ENCODE measurements around the gene TMEM132C. TPM values are rescaled to one million over a fixed set of nuclear protein-coding genes. Genes with fewer than 3 reads are reported as not detected.

Gene TMEM132C
- total and polyA plus RNA-seq, 2 of the 4 experiments (the other 2 are of a cell fraction) = not detected

GRCh38 chr12:128458301-128458974 lies 191.5 kb downstream of the TMEM132C start:
- no peak overlapping the region for H3K4ac ChIP-seq (ENCODE audit: low read depth, low read length)
- ChIA-PET POLR2A (ENCODE audit: unreplicated experiment) (no interaction called here), CTCF (no interaction called here)
- dilution Hi-C loops (cut with HindIII; ENCODE audit: low sequenced_read_pairs, unreplicated experiment) (no loop called here), in situ Hi-C loops (cut with MboI; ENCODE audit: low sequenced_read_pairs) (no loop called here), intact Hi-C loops (cut with micrococcal nuclease) (no loop called here)
- no peak for DNase-seq
- no peak overlapping the region for H2BK20ac ChIP-seq (ENCODE audit: low read depth, low read length)
- TF ChIP-seq RFX5 (IDR thresholded peaks at IDR 0.05; ENCODE audit: low read depth, low read length) (no peak), MXI1 (IDR thresholded peaks at IDR 0.05; ENCODE audit: borderline replicate concordance, low read depth, low read length) (no peak), SMC3 (IDR thresholded peaks at IDR 0.05; ENCODE audit: low read depth, low read length) (no peak), FOS (IDR thresholded peaks at IDR 0.05; ENCODE audit: low read depth, low read length) (no peak), CTCF (conservative IDR thresholded peaks at IDR 0.05; ENCODE audit: low read depth, low read length) (no peak), RAD21 (IDR thresholded peaks at IDR 0.05; ENCODE audit: low read length) (no peak), USF2 (IDR thresholded peaks at IDR 0.05; ENCODE audit: low read depth, low read length) (no peak), BHLHE40 (IDR thresholded peaks at IDR 0.05; ENCODE audit: low read depth, low read length) (no peak), NFE2L2 (IDR thresholded peaks at IDR 0.05; ENCODE audit: low read depth, low read length) (no peak), CEBPB (IDR thresholded peaks at IDR 0.05; ENCODE audit: low read depth, low read length) (no peak)
- H2BK120ac ChIP-seq (ENCODE audit: low read depth, low read length) = no peak overlapping the region
- H3K23ac ChIP-seq (ENCODE audit: low read depth, low read length) = no peak overlapping the region
- no peaks in the 10 kb centered on the region for H3K4me1 ChIP-seq (ENCODE audit: control insufficient read depth, insufficient read depth, low read length)
- no peak overlapping the region for H2AFZ ChIP-seq (replicated peaks; ENCODE audit: low read length, poor library complexity)
- no peaks in the 10 kb centered on the region for H3K36me3 ChIP-seq (ENCODE audit: control insufficient read depth, insufficient read depth, low read length)
- no peak overlapping the region for H3K14ac ChIP-seq (replicated peaks; ENCODE audit: low read depth, low read length)
- no peaks in the 10 kb centered on the region for H3K79me1 ChIP-seq (ENCODE audit: low read depth in 1 of 2, low read length in 2 of 2)
- WGBS, 2 experiments (ENCODE audit: extremely low coverage in 2 of 2, insufficient read length in 1 of 2) = no CpG with 5 or more reads among the region's 8 CpGs
- H4K91ac ChIP-seq (ENCODE audit: insufficient read depth, low read depth, low read length) = no peak overlapping the region
- no peaks in the 10 kb centered on the region for H3K9me1 ChIP-seq (ENCODE audit: insufficient read depth, low read length)
- no peak overlapping the region for H2BK15ac ChIP-seq (ENCODE audit: low read depth, low read length)
- ATAC-seq (ENCODE audit: low read depth) = no peak
- no peaks in the 10 kb centered on the region for H4K20me1 ChIP-seq (ENCODE audit: insufficient read depth, low read length)
- no peak overlapping the region for H4K8ac ChIP-seq (ENCODE audit: low read depth in 2 of 2, low read length in 2 of 2)
- no peak overlapping the region for H3K27ac ChIP-seq (ENCODE audit: insufficient read depth, low read length)
- H3K27me3 ChIP-seq (ENCODE audit: control insufficient read depth, insufficient read depth, low read length) = no peaks in the 10 kb centered on the region
- no peak overlapping the region for H2BK5ac ChIP-seq (ENCODE audit: low read depth, low read length, poor library complexity, severe bottlenecking)
- H2AK9ac ChIP-seq (replicated peaks; ENCODE audit: low read depth, low read length, poor library complexity) = no peak overlapping the region
- no peak overlapping the region for H4K5ac ChIP-seq (ENCODE audit: low read depth, low read length)
- H3K4me2 ChIP-seq (ENCODE audit: low read depth, low read length) = no peak overlapping the region
- no peak overlapping the region for H3K56ac ChIP-seq (ENCODE audit: extremely low read depth, insufficient read depth, low read length)
- H3K18ac ChIP-seq (ENCODE audit: low read depth, low read length) = no peak overlapping the region
- no TSS peak for BruUV-seq (replicated peaks)
- H3K9ac ChIP-seq (ENCODE audit: low read depth, low read length) = no peak overlapping the region
- H3K4me3 ChIP-seq (ENCODE audit: insufficient read depth, low read depth, low read length) = no peak overlapping the region
- H2AK5ac ChIP-seq (ENCODE audit: low read depth, low read length) = no peak overlapping the region
- peaks cover 33% of the 10 kb centered on the region for H3K9me3 ChIP-seq (ENCODE audit: control insufficient read depth, insufficient read depth, low read length)

Measured in IMR-90 (cell line).